Left colon (tissue), 2 donors: ENCODE data around the gene AAGAB. TPM values are rescaled to one million over a fixed set of nuclear protein-coding genes. Genes with fewer than 3 reads are reported as not detected.
"Not testable (repeated sequence)": the region's sequence is repeated elsewhere in the genome, so short reads cannot be mapped to it uniquely, and the experiment has no call there.

Experiments
- ATAC-seq: fragments of 200-7000 bp; cut with Tn5 transposase; one replicate; pipeline ENCODE4 v1.9.1; 2020; ENCODE audit warnings: mild to moderate bottlenecking, moderate library complexity
- DNase-seq, 2 donors: peaks; one replicate each; pipeline ENCODE4 v3.0.0-alpha.2; 2020
- intact Hi-C, 2 donors: fragments of 100-400 bp; cut with DNase I in 1 of 2; cut with micrococcal nuclease in 1 of 2; formaldehyde crosslinking; loops; one replicate each; pipeline versions ENCODE4 v1.11.2 to v1.14.0; 2022; cut with DNase I, micrococcal nuclease
- long read RNA-seq: library from polyadenylated mRNA; unstranded; transcript quantifications from one replicate; pipeline ENCODE4 v2.0.0, GENCODE V29; 2021
- total RNA-seq, 2 donors: library from RNA; stranded (reverse); fragmentation: NEBNext Ultra II Directional; extraction: Animal tissue kit (Norgen Biotek cat#: 25700); gene quantifications; one replicate each; pipeline ENCODE4 v1.2.1, GENCODE V29; 2021
- donor health status: DM: no; HTN: no; CAD: no.
- donor health status: DM: yes; HTN: yes; CAD: no.

The AAGAB gene
- 10 to 100 TPM; 53.2 to 62.5 TPM for total RNA-seq
- long read RNA-seq, transcript AAGAB-201 (10 exons, 2,841 nt) = major isoform, 93 of 106 reads
- long read RNA-seq, partial matches to known transcripts = 3 of 106 reads
- long read RNA-seq, other reads (novel, unspliced or antisense) = 7 of 106 reads

- peak; percentile 97 to 99 for DNase-seq
- peak; percentile 95 for ATAC-seq
- intact Hi-C loops = no loop called here
These were observed at the start of gene AAGAB, which contains the start of gene IQCH for GRCh38 chr15:67254238-67255175. Gene AAGAB (minus strand): TSS chr15:67254661. CDS start chr15:67254631, 30 bp downstream. Gene IQCH (plus strand): TSS chr15:67254786. CDS start chr15:67254897, 111 bp downstream.

DNA sequence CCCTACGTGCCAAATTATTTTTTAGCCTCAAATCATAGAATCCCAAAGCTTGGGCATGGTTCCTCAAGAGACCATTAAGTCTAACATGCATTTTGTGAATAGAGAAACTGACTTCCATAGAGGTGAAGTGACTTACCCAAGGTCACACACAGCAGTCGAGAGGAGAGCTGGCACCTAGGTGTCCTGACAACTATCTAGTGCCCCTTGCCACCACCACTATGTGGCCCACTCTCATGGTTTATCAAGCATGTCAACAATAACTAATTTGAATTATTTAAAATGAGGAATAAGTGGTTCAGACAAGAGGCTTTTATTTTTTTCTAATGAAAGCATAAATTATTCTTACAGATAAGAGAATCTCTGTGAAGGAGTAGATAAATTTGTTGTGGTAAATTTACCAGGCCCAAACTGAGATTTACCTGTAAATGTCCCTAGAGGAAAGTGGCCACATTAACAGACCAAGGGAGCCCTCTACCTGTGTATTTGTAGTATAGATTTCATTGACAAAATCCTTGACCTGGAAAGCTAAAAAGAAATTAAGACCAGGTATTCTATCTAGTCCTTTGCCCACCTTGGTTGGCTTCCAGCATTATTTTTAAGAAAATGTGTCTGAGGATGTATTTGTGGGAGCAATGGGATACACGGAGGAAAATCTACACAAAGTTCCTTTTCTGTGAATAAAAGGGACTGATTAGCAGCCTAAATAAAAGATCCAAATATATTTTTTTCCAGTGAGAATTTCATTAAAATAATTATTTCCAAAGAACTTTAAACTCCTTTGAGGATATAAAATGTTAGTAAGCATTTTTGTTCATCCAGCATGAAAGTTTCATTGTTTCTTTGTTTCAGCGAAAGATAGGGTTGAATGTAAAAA, 49.3 kb upstream of the AAGAB start:
- peak; percentile 82 for ATAC-seq
- intact Hi-C loops = loop anchor here (5.0 to 10.0 kb wide), 2 partner anchors 356 to 359 kb away; no protein-coding TSS in a partner anchor

DNA sequence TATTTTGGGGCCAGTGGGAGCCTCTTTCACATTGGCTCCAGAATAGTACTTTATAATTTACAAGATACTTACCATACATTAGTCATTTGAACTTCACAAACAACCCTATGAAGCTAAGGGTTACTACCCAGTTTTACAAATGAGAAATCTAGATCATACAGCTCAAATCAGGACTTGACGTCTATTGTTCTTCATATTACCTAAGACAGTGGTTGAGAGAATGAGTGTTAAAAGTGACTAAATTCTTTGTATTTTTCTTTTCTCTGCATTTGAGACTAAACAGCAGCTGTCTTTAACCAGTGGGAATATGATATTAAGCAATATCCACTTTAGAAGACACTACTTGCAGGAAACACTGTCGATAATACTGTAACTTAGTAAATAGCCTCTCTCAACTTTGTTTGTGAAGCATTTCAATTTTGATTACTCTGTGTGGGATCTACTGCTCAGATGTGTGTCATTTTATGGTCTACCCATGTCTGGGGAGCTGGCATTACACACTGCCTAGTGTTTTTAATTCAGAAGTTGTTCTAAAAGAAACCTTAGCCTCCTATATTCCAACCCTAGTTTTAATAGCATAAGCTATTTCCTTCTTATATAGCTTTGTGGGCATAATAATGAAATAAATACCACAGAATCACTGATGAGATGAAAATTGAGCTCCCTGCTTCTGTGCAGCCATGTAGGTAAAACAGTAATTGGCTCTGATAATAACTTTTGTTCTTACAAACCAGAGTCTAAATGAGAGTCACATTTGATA, 46.0 kb upstream of the AAGAB start:
- intact Hi-C loops = loop anchor here (5.0 to 10.0 kb wide), 2 partner anchors 353 to 356 kb away; no protein-coding TSS in a partner anchor
- ATAC-seq (no peak), DNase-seq (no peak)

More for the DNA sequence above, 49.3 kb upstream of the AAGAB start:
- peak in 1 of 2 donors; percentile 12 for DNase-seq

DNA sequence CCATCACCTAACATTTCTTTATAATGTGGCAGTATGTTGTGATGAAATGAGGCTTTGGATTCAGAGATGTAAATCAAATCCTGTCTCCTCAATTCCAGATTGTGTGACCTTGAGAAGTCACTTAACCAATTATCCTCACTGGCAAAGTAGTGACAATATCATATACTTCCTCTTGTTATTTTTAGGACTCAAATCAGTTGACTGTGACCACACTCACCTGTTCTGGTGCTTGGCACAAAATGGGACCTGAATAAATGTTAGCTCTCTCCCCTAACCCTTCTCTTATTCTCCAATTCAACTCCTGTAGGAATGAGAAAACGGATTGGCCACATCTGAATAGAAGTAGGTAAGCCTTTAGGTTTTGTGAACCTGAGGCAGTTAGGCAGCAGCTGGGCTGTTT, 42.2 kb upstream of the AAGAB start:
- intact Hi-C loops = no loop called here
- ATAC-seq (no peak), DNase-seq (no peak)

DNA sequence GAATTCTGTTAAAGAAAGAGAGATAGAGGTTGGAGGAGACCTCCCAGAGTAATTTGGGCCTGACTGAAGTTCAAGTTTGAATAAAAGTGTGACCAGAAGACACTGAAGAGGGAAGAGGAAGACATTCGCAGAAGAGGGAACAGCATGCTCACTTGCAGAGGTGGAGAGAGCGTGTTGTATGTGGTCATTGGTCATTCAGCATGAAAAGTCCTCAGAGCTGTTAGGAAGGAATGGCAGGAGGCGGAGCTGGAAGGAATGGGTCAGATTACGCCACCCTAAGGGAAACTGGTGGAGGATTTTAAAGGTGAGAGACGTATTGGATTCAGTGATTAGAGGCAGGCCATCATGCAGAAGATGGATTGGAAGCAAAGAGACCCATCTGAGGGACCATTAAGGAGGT, 41.7 kb upstream of the AAGAB start:
- ATAC-seq (no peak), DNase-seq (no peak)
- intact Hi-C loops = no loop called here

- DNase-seq (no peak), ATAC-seq (no peak)
- intact Hi-C loops = no loop called here
These were observed 35.9 kb upstream of the AAGAB start for GRCh38 chr15:67290319-67290718.

DNA sequence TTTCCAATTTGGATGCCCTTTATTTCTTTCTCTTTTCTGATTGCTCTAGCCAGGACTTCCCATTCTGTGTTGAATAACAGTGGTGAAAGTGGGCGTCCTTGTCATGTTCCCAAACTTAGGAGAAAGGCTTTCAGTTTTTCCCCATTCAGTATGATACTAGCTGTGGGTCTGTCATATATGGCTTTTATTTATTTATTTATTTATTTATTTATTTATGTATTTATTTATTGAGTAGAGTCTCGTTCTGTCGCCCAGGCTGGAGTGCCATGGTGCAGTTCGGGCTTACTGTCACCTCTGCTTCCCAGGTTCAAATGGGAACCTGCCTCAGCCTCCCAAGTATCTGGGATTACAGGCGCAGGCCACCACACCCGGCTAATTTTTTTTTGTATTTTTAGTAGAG, 31.9 kb upstream of the AAGAB start:
- intact Hi-C loops, ATAC-seq, DNase-seq: not testable (repeated sequence)

- intact Hi-C loops, DNase-seq, ATAC-seq: not testable (repeated sequence)
These were observed 31.2 kb upstream of the AAGAB start for GRCh38 chr15:67285625-67286024.

DNA sequence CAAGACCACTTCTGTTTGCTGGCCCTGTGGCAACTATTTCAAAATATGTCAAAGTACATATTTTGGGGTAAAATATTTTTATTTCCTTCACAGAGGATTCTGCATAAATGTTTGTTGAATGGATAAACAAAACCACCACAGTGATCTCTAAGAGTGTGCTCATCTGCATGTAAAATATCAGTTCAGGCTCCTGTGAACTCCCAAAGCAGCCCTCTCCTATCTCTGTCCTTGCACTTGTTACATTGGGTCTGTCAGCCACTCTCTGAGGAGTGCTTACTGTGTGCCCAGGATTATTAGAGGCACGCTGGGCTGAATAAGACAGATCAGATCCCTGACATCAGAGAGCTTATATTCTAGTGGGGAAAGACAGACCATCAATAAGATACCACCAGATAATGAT, 27.3 kb upstream of the AAGAB start:
- intact Hi-C loops = no loop called here
- DNase-seq (no peak), ATAC-seq (no peak)

DNA sequence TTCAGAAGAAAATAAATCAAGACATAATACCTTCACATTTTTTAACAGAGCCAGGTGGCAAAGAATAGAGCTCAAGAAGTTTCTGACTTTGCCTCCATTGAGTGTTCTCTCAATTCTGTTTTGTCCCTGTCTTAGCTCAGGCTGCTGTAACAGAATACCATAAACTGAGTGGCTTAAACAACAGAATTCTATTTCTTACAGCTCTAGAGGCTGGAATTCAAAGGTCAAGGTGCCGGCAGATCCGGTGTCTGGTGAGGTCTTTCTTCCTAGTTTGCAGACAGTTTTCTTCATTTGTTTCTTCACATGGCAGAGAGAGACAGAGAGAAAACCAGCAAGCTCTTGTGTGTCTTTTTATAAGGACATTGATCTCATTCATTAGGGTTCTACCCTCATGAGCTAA, 25.8 kb upstream of the AAGAB start:
- no peak for DNase-seq
- intact Hi-C loops = no loop called here
- ATAC-seq = peak; percentile 55

DNA sequence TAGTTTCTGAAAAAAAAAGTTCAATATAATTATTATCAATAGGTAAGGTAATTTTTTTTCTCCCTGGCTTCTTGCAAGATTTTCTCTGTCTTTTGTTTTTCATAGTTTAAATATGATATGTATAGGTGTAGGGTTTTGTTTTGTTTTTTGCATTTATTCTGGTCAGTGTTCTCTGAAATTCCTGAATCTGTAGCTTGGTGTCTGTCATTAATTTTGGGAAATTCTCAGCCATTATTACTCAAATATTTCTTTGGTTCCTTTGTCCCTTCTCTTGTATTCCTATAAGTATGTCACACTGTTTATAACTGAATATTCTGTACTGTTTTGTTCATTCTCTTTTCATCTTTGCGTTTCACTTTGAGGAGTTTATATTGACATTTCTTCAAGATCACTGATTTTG, 22.2 kb upstream of the AAGAB start:
- intact Hi-C loops = no loop called here
- DNase-seq = no peak
- ATAC-seq = no peak

DNA sequence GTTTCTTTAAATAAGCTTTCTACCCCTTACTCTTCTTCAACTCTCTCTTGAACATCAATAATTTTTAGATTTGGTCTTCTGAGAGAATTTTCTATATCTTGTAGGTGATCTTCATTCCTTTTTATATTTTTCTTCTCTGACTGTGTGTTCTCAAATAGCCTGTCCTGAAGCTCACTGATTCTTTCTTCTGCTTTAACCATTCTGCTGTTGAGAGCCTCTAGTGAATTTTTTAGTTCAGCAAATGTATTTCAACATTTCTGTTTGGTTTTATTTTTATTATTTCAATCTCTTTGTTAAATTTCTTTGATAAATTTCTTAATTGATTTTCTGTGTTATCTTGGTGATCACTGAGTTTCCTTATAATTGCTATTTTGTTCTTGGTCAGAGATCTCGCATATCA, 19.8 kb upstream of the AAGAB start:
- DNase-seq (no peak), ATAC-seq (no peak)
- intact Hi-C loops = no loop called here

GRCh38 chr15:67267951-67268941, 13.8 kb upstream of the AAGAB start:
- ATAC-seq (peak; percentile 80), DNase-seq (no peak)
- intact Hi-C loops = no loop called here

- DNase-seq (peak in 1 of 2 donors; percentile 11), ATAC-seq (peak; percentile 53)
- intact Hi-C loops = no loop called here
These were observed 13.0 kb upstream of the AAGAB start for GRCh38 chr15:67267440-67267839.

DNA sequence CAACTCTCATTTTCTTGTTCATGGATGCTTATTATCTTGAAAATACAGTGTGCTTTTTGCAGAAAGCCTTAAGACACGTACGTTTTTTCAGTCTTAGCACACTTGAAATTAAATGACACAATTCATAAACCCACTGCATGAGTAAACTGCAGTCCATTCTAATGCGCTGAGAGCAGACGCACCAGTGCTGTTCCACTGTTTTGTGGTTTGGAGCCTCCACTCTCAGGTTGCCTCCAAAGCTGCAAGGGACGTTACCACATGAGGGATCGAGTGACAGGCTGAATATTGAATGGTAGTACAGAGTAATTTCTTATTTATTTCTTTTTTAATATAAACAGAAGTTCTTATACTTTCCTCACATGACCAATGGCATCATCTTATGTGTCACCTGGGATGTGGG, 12.4 kb upstream of the AAGAB start:
- DNase-seq (no peak), ATAC-seq (no peak)
- intact Hi-C loops = no loop called here

DNA sequence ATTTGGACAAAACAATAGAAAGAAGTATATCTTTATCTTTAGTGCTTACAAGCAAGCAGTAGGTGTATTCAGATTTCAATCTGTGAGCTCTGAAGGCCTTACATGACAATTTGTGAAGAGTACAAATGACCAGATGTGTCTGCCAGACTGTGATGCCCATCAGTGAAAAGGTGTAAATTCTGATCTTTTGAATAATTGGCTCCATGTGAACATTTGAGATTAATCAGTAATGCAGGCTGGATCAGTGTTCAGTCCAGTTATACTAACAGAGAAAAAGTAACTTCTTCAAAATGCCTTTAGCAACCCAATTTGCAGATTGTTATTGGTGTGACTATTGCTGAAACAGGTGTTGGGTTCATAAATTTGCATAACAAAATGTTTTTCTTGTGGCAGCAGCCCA, 5.3 kb upstream of the AAGAB start:
- no peak for ATAC-seq
- intact Hi-C loops = no loop called here

GRCh38 chr15:67259379-67259778, 4.9 kb upstream of the AAGAB start:
- intact Hi-C loops = no loop called here
- ATAC-seq = peak; percentile 44

More for the DNA sequence above, 5.3 kb upstream of the AAGAB start:
- no peak for DNase-seq

More at GRCh38 chr15:67259379-67259778, 4.9 kb upstream of the AAGAB start:
- no peak for DNase-seq
